GM18909 (cell line): ENCODE measurements around the gene DHRS1.

Experiments used
- ATAC-seq: cut with Tn5 transposase; IDR thresholded peaks from one replicate; pipeline ENCODE4 v1.9.1; 2021; ENCODE audit warnings: mild to moderate bottlenecking; ENCODE audit not compliant: unreplicated experiment, poor library complexity

Gene DHRS1

DNA sequence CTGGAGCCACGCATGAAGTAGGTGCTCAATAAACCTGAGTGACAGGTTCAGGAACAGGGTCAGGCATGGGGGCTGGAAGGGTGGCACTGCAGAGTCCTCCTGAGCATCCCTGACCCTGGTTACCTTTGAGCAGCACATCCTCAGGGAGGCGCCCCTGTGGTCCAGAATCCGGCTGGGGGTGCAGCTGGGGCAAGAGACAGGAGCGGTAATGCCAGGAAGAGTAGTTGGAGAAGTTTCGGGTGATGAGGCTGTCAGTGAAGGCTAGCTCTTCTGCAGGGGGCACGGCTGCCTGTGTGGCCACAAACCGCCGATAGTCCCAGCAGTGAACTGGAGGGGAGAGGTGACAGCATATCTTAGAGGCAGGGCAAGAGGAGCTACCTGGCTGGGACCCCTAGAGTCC lies 30.2 kb downstream of the DHRS1 start:
- no peak for ATAC-seq

DNA sequence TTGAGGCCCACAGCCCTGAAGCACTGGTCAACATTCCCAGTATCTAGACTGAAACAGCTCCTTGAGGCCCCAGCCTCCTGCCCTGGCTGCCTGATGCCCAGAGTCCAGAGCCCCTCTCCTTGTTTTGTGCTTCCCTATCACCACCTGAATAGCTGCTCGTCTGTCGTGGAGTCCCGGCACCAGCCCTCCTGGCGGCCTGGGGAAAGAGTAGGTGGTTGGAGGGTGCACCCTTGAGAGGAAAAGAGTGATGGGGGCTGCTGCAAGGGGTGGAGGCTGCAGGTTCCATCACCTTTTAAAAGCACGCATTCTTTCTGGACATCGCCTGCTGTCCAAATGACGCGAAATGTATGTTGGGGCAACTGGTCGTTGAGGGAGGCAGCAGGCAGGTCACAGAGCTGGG lies 31.4 kb downstream of the DHRS1 start:
- ATAC-seq = no peak

DNA sequence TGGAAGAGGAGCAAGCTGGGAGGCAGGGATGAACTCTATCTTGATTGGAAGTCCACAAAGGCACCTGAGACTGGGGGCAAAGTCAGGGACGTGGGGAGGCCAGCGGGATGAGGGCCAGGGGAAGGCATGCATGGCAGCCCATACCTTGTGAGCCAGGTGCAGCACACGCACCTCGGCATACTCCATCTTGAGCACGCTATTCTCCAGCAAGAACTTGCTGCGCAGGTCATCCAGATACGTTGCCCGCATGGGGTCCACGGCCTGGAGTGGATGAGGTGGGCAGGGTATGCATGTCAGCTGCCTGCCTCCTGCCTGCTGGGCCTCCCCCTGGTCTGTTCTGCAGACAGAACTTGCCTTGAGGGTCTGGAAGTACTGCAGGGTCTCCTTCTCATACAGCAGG lies 32.1 kb downstream of the DHRS1 start:
- no peak for ATAC-seq

DNA sequence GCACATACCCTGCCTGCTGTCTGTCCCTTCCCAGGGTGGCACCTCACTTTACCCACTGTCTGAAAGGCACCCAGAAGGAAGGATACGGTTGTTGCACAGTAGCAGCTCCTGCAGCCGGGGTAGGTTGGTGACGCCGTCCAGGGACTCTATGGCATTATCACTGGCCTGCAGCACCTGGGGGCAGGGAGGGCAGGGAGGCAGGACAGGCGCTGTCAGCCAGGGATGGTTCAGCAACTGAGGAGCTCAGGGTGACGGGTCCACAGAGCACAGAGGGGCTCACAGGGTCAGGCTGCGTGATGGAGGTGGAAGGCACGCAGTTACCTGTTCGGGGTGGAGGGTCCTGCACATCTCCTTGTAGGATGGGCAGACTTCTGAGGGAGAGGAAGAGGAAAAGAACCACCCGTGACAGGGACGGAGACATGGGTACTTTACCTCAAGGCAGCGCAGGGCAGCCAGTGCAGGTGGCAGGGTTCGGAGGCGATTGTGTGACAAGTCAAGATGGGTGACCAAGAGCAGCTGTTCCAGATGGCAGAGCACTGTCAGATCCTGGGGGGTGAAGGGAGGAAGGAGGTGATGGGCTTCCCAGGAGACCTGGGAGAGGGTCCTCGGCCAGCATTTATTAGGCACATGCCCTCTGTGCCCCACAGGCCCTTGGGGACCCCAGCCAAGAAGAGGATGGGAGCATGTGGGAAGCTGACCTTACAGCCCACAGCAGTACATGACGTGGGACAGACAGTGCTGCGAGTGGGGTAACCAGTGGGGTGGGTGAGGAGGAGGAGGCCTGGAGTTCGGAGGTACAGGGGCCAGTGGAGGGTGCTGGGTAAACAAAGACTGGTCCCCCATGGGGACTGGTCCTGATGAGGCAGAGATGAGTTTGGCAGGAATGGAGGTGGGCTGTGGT lies 33.0 kb downstream of the DHRS1 start:
- no peak for ATAC-seq

DNA sequence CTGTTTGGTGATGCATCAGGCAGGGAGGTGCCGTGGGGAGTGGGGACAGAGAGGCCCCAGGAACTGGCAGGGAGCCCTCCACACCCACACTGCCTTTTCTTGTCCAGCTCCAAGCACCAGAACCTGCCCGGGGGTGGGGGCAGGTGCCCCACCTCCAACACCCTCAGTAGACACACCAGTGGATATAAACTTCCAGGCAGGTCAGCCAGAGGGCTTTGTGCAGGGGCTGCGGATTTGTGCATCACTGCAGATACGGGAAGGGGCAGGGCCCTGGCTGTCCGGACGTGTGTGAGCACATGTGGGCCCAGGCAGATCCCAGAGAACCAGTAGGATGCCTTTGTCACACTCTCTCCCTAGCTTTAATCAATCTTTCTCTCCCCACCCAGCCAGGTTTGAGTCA lies 35.3 kb downstream of the DHRS1 start:
- ATAC-seq = no peak

DNA sequence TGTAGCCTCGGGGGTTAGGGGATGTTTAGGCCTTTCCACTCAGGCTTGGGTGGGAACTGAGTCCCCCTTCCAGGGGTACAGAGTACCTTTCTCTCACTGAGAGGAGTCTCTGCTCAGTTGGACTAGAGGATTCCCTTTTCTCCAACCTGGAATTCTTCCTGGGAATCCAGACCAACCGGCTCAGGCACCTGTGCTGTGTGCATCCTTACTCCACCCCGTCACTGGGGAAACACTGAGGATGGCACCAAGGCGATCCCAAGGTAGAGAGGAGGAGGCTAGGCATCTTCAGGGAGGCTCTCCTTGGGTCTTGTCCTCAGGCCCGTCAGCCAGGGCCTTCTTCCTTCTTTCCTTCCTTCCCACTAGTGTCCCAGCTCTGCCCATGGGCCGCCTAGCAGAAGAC lies 35.7 kb downstream of the DHRS1 start:
- no peak for ATAC-seq

DNA sequence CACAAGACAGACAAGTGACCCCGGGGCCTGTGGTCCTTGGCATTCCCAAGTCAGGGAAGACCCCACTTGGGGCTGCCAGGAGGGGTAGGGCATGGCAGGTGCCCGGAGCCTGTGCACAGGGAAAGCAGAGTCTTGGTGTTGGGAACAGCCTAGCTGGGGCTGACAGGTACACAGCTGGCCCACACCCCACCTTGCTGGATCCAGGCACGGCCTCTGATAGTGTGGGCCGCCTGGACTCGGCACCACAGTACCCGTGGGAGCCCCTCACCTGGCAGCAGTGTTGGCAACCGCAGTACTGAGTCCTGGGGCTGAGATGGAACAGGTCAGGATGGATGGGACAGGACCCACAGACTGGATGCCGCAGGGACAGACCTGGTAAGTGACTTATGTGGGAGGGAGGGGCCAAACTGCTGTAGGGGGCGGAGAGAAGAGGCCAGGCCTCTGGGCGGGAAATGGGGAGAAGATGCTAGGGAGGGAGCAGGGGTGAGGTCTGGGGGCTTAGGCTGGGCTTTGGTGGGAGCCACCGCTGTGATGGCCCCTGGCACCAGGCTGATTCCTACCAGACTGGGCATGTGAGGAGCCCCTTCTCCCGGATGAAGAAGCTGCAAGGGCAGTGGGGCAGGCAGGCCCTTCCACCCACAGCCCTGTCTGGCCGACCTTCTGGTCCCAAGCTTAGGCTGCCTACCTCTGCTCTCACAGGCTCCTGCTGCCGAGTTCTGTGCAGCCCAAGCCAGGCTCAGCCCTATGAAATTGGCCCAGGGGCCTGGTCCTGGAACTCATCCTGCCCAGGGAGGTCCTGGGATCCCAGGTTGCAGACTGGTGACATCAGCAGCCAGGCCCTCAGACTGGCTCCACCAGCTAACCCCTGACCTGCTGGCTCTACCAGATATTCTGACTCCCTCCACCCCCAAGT lies 36.5 kb downstream of the DHRS1 start, which contains the start of gene TGM1:
Gene TGM1 (minus strand): TSS at position 357 of the 913 bp plus-strand sequence. CDS start 825 bp downstream, outside the sequence.
- ATAC-seq = no peak

DNA sequence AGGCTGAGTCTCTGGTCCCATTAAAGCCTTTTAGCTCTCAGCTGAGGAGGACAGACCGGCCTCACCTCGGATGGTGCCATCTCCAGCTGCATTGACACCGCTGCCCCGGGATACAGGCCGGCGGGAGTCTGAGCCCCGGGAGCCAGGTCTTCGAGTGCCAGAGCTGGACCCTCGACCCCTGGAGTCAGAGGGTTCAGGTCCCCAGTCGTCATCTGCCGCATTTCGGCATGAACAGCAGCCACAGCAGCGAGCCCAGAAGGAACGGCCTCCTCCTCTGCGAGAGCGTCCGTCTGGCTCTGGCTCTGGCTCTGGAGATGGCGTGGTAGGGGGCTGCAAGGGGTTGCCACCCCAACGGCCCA lies 37.6 kb downstream of the DHRS1 start:
- ATAC-seq = no peak

DNA sequence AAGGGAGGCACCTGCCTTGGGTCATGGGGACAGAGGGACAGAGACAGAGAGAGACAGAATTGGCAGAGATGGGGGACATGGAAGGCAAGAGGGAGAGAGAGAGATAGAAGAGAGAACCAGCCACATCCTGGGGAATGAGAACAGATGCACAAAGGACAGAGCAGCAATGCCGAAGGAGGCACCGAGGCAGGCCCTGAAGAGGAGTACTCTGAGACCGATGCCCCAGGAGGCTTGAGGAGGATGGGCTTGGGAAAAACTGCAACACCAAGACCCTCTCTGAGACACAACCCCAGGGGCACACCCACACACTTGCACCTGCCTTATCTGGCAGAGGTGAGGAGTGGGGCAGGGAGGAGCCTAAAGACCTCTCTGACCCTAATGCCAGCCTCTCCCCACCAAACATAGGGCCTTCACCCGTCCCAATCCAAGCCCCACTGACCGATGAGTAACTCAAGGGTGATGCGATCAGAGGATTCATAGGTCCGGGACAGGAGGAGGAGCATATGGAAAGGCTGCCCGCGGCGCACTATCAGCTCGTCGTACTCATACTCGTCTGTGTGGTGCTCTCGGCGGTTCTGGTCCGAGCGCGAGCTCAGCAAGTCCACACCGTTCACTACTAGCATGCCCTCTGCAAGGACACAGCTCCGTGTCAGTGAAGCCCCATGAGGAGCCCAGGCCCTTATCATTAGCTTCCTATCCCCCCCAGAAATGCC lies 38.2 kb downstream of the DHRS1 start:
- ATAC-seq = no peak

DNA sequence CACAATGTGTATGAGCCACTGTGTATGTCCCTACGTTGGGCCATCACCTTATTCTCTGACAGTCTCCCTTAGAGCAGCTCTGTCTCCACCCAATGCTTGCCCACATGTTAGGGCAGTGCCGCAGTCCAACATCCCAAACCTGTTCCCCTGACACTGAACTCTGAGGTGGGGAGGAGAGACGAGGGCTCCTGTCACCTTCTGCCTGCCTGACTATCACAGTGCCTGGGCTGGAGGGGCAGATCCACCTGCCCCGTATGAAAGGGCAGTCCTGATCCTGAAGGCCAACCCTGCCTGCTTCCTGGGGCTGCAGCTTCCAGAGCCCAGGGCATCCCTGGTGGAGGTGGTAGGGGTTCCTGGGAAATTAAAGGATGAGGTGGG lies 38.8 kb downstream of the DHRS1 start:
- no peak for ATAC-seq

DNA sequence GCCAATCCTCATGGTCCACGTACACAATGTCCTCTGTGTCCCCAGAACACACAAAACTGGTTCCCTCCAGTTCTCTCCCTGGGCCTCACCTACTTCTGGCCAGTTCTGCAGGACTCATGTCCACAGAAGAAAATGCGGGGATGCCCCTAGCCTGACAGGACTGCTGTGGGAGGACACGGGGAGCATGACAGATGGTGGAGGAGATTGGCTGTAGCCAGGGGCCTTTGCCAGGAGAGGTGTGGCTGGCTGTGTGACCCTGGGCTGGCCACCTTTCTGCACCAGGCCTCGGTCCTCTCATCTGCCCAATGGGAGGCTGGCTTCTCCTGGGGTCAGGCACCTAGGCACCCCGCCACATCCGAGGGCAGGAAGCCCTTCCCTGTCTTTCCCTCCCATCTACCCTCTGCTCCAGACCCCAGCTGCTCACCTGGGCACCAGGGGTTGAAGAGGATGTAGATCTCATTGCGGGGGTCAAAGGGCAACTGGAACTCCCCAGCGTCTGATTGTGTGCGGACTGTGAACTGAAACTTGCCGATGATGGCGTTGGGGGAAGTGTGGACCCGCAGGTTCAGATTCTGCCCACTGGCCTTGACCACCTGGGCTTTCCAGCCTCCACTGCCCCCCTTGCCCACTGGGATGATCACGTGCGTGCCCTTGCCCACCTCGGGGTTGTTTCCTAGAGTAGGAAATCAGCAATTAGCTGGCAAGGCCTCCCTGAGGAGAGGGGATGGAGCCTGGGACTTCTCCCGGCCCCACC lies 39.4 kb downstream of the DHRS1 start:
- ATAC-seq = no peak

DNA sequence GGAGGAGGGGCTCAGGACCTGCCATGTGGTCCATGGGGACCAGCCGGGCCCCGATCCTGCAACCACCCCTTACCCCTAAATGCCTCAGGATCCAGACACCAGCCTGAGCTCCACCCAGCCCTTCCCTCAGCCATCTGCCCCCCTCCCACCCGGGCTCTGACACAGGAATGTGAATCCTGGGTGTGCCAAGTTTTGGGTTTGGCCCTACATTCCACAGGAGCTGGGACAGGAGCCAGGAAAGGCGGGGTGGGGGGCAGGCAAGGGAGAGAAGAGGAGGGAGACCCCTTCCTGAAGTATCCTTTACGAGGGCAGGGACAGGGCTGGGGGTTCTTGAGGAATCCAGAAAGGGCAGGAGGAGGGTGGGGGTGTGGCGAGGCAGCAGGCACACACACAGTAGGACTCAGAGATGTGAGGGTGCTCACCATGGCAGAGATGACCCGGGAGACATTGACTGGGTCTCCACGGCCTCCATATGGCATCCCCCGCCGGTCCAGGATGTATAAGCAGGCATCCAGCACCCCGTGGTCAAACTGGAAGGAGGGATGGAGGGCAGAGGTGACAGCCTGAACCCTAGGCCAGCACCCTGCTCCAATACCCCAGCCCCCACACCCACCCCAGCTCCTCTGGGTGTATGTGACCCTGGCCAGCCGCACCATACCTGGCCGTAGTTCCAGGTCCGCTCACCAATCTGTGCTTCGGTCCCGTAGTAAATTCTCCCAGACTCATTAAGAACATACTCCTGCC lies 40.1 kb downstream of the DHRS1 start:
- no peak for ATAC-seq

DNA sequence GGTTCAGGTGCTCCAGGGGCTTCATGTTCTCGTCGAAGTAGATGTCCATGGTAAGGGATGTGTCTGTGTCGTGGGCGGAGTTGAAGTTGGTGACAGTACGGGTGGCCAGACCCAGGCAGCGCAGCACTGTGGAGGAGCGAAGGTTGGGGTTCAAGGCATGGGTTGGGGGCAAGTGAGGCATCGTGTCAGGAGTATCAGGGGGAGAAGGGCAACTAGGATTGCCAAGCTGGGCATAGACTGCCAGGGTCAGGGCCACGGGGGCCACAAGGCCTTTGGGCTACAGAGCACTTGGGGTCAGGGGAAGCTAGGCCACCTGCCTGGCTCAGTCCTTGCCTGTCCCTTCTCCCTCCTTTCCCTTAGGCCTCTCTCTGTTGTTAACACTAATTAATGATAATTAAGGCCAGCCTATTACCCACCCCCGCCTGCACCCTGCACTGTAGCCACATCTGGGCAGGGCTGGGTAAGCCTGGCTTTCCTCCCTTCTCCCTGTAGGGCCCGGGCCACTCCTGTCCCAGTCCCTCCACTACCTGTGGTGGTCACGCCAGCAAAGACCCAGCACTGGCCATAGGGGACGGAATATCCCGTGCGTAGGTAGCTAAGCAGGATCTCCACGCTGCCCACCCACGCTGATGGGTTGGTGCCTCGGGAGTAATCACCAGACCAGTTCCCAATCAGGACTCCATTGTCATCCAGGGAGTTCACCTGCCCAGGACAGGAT lies 40.9 kb downstream of the DHRS1 start:
- no peak for ATAC-seq

DNA sequence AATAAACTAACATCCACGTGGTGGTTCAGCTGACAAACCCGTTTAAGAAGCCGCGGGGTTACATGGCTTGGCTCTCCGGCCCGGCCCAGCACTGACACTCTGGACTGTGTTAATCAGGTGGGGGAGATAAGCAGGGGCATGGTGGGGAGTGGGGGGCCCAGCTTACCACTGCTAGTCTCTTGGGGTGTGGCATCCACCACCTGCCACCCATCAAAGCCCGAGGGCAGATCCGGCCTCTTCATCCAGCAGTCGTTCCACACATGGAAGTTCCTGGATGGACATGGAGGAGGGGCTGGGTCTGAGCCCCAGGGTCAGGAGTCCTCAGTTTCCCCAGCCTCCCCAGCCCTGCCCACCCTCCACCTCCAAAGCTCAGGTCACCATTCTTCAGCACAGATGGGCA lies 41.5 kb downstream of the DHRS1 start:
- no peak for ATAC-seq

DNA sequence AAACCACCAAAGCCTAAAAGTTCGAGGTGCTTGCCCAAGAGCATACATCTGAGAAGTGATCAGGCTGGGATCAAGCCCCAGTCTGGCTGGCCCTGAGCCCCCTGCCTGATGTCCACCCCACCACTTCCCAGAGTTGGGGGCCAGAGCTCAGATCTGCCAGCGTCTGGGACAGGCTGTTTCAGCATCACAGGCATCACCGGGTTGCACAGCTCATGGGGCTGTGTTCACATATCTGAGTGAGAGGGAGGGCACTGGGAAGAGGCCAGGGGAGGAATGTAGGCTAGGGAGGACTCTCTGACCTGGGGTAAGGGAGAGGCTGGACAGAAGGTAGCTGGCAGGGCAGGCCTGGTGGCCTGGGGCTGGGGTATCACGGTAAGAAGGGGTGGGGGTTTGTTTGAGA lies 42.6 kb downstream of the DHRS1 start:
- ATAC-seq = no peak

DNA sequence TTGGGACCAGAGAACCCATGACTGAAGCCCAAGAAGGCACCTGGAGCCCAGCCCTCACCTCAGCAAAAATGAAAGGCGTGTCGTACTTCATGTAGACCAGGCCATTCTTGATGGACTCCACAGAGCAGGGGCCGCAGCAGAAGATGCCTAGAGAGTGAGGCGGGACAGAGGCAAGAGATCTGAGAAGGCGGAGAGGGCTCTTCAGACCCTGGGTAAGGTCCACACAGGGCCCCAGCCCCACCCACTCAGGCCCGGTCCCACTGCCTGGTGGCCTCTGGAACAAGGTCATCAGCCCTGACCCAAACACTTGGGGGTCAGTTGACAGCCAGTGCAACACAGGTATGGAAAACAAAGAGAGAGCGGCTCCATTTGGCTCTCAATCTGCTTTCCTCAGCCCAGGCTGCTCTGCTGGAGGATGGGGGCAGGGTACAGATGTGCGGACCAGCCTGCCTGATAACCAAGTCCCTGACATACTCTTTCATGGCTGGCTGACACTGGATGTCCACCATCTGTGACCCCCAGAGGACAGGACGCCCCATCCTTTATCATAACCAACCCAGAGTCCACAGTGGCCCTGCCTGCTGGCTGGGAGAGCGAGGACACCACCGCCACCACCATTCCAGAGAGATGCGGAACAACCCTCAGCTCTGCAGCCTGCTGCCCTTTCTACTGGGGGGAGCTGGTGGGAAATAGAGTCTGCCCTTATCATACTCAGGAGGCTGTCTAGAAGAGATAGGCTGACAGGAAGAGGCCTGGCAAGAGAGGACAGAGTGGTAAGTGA lies 43.5 kb downstream of the DHRS1 start:
- ATAC-seq = no peak

DNA sequence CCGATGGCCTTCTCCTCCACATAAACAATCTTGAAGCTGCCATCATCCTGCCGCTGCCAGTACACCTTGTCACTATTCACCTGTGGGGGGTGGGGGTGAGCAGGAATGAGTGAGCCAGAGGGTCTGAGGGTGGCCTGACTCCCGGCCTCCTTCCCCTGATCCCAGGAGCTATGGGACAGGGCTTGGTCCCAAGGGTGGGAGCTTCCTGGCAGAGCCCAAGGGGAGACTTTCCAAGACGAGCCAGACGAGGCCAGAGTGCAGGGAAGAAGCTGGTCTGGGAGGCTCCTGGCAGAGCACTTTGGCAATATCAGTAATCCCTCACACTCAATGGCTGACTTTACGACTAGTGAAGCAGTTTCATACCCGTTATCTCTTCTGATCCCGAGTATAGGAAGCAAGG lies 44.1 kb downstream of the DHRS1 start:
- no peak for ATAC-seq
